HG03139 (cell line): Measurements from ENCODE around the gene PHF3.

Experiments
- ATAC-seq: cut with Tn5 transposase; IDR thresholded peaks from one replicate; pipeline ENCODE4 v1.9.1; 2021; ENCODE audit not compliant: unreplicated experiment

PHF3 gene, protein sequence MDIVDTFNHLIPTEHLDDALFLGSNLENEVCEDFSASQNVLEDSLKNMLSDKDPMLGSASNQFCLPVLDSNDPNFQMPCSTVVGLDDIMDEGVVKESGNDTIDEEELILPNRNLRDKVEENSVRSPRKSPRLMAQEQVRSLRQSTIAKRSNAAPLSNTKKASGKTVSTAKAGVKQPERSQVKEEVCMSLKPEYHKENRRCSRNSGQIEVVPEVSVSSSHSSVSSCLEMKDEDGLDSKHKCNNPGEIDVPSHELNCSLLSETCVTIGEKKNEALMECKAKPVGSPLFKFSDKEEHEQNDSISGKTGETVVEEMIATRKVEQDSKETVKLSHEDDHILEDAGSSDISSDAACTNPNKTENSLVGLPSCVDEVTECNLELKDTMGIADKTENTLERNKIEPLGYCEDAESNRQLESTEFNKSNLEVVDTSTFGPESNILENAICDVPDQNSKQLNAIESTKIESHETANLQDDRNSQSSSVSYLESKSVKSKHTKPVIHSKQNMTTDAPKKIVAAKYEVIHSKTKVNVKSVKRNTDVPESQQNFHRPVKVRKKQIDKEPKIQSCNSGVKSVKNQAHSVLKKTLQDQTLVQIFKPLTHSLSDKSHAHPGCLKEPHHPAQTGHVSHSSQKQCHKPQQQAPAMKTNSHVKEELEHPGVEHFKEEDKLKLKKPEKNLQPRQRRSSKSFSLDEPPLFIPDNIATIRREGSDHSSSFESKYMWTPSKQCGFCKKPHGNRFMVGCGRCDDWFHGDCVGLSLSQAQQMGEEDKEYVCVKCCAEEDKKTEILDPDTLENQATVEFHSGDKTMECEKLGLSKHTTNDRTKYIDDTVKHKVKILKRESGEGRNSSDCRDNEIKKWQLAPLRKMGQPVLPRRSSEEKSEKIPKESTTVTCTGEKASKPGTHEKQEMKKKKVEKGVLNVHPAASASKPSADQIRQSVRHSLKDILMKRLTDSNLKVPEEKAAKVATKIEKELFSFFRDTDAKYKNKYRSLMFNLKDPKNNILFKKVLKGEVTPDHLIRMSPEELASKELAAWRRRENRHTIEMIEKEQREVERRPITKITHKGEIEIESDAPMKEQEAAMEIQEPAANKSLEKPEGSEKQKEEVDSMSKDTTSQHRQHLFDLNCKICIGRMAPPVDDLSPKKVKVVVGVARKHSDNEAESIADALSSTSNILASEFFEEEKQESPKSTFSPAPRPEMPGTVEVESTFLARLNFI (N-terminal part only)

DNA sequence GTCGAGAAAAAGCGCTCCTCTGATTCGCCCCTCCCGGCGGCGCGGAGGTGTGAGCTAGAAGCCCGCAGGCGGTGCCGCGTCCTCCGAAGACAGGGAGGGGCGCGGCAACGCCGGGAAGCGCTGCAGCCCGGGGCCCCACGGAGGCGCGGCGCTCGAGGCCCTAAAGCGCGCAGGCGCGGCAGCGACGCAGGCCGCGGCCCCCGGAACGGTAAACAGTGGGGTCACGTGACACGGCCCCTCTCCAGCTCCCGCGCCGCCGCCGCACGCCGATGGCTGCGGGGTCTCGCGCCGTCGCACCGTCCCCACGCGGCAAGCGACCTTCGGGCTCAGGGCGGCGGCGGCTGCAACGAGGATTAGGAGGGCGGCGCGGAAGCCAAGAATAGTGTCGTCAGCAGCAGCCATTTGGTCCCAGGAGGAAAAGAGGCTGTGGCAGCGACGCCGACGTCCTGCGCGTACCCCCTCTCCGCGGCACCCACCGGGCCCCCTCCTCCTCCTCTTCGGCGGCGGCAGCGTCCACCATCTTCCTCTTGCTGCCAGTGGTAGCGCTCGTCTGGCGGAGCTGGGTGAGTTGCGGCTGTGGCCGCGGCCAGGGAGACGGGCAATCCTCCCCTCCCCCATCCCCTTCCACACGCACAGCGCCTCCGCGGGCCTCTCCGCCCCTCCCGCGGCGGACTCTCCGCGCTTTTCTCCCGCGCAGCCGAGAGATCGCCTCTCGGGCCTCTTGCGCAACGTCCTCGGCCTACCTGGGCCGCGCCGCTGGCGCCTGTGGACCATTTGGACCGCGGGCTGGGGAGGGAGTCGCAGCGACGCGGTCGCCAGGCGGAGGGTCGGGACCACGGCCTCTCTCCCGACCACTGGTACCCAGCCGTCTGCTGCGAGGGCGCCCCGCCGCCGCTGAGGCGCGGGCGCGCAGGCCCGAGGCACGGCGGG is at the start of gene PHF3:
TSS of gene PHF3 (plus strand) at position 215 of the 930 bp plus-strand sequence. CDS start 10,750 bp downstream, outside the sequence.
- ATAC-seq, result peak; percentile 82

DNA sequence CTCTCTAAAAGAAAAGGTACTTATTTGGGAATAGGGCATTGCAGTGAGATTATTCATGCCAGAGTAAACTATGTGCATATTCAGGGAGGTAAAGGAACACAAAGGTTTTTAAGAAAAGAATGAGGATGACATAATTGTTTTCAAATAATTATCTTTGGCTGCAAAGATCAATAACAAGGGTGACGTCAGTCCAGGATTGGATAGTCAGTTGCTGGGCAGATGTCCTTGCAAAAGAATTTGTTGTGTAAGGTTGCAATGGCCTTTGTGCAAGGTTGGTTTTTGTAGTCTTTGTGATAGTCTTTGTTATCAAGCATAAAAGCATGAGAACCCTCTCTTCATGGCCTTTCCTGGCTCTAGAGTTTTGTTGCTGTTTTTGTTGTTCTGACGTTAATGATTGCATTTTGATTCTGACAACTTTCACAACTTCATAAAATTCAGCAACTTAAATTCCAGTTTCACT is 45.6 kb upstream of the PHF3 start:
- ATAC-seq, result no peak

DNA sequence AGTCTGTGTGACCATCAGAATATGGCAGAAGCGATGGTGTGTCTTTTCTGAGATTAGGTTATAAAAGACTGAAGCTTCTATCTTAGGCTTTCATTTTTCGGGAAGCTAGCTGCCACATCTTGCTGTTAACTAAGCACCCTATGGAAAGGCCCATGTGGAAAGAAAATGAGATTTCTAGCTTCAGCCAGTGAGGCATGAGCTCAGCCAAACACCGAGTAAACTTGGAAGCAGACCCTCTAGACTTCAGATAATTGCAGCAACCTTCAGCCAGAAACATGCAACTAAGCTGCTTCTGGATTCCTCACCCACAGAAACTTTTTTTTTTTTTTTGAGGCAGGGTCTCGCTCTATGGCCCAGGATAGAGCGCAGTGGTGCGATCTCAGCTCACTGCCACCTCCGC is 42.7 kb upstream of the PHF3 start:
- no peak for ATAC-seq

DNA sequence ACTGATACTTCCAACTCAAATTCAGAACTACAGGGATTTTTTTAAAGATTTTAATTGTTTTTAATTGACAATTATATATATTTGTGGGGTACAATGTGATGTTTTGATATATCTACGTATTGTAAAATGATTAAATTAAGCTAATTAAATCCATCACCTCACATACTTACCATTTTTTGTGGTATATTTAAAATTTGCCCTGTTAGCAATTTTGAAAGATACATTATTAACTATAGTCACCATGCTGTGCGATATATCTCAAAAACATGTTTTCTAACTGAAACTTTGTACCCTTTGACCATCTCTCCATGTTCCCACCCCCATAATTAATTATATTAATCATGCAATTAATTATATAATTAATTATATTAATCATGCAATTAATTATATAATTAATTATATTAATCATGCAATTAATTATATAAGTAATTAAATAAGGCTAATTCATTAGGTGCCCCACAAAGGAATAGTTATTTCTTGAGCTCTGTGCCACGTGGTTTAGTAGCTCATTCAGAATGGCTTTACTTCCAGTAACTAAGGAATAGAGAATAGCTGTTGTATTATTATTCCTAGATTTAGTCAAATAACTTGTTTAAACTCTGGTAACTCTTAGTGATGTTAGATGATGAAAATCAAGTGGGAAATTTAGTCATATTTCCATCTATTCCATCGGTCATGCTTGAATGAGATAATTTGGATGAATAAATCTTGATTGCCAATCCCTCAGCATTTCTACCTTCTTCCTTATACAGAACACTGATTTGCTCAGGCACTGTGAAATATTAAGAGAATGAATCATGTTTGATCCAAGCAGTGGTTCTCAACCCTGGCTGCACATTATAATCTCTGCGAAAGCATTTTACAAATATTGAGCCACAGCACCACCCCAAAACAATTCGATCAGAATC is 38.2 kb upstream of the PHF3 start:
- no peak for ATAC-seq

DNA sequence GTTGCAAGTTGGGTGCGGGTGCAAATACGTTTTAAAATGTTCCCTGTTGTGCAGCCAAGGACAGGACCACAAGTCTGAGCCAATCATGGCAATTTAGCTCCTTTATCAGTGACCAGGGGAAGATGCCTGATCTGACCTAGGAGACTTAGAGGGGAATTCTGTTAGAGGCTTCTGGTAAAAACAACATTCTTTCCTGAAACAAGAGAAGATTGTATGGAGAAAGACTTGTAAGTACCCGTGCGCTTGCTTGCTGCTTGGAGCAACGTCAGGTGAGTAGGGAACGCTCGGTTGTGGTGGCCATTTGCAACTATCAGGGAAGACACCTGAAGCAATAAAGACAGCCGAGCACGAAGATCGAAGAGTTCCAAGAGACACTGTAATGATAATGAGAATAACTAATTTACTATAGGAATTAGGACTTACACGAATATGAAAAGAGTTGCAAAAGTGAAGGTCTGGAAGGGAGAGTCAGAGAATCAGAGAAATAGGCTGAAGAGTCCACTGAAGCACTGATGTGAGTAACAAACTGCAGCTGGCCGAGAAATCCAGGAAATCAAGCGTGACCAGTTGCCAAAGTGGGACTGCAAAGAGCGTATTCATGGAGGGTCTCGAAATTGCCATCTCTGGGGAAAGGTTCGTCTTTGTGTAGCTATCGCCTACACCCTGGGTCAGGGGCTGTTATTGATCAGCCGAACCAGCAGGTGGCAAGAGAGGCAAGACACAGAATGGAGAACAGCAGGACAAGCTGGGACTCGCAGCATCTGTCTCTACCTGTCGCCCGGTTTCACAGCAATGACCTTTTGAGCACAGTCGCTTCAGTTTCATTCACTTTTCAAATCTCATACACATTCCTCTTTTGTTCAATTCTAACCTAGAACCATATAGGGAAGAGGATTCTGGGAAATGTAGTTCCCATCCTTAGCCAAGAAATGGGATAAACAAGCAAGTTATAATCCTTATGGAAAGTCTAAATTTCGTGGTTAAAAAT is 37.3 kb upstream of the PHF3 start:
- ATAC-seq, result peak; percentile 100

DNA sequence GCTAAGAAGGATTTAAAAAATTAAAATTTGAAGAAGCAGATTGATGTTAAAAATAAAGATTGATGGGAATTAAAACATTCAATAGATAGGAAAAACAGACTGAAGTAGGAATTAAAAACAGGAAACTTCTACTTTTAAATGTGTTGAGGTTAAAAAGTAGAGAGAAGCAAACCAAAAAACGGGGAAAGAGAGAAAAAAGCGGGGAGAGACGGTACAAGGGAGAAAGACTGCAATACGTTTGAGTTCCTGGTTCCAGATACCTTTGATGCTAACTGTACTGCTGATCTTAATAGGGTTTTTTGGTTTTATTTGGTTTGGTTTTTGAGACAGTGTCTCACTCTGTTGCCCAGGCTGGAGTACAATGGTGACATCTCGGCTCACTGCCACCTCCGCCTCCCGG is 36.4 kb upstream of the PHF3 start:
- ATAC-seq, result no peak

DNA sequence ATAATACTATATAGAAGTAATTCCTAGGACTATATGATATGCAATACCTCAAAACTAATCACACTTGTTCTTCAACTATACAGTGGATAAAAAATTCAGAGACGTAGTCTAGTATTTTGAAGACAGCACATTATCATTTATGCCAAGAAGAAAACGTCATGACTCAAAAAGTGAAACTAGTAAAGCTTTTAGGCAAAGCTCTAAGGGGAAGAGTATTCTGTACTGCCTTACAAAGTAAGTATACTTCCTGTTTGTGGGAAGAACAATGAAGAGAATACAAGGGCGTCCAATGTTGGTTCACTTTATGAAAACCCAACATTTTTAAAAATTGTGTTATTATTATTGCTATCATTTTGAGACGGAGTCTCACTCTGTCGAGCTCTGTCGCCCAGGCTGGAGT is 35.5 kb upstream of the PHF3 start:
- no peak for ATAC-seq

DNA sequence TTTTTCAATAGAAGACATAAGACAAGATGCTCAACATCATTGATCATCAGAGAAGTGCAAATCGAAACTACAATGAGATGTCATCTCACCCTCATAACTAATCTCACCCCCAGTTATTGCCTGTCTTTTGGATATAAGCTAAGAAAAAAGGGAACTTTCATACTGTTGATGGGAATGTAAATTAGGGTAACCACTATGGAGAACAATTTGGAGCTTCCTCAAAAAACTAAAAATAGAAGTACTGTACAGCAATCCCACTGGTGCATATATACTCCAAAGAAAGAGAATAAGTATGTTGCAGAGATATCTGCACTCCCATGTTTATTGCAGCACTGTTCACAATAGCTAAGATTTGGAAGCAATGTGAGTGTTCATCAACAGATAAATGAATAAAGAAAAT is 26.4 kb upstream of the PHF3 start:
- no peak for ATAC-seq

DNA sequence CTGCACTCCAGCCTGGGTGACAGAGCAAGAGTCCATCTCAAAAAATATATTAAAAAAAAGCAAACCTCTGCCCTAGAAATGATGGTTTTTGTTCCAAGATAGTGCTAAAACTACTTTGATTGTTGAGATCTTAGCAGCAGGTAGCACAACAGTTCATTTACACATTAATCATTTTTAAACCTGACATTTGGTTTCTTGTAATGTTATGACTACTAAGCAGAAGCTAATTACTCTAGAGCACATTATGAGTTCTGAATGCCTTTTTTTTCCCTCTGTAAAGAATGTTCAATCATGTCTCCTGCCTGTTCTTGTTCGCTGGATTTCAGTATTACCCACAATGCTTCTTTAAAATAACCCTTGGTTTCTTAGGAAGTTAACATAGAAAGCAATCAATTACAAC is 24.7 kb upstream of the PHF3 start:
- ATAC-seq, result no peak

DNA sequence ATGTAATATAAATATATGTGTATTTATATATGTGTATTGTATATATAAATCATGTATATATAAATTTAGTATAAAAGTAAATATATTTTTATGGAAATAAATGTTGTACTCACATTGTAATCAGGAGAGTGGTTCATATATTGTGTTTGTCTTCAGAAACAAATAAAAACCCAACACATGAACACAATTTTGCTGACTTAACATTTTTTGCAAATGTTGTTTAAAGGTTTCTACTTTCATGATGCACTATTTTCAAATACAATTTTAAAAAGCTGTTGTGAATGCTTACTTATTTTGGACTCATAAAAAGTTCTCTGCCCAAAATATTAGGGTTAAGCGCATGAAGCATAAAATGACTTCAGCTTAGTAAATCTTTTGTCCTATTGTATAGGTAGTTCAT is 24.0 kb upstream of the PHF3 start:
- ATAC-seq, result no peak

DNA sequence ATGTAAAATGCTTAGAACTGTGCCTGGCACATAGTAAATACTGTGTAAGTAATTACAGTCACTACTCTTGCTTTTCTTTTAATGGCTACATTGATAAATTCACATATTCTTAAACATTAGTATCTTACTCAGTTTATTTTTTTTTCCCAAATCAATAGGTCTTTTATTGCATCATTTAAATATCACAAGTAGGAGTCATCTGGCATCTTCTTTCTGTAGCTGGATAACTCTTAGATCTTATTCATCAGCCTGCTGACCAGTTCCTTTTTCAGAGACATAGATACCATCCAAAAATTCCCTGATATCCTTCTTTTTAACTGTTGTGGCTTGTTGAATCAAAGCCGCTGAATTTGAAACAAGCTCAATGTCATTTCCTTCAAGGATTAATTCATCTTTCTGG is 20.0 kb upstream of the PHF3 start:
- ATAC-seq, result no peak

DNA sequence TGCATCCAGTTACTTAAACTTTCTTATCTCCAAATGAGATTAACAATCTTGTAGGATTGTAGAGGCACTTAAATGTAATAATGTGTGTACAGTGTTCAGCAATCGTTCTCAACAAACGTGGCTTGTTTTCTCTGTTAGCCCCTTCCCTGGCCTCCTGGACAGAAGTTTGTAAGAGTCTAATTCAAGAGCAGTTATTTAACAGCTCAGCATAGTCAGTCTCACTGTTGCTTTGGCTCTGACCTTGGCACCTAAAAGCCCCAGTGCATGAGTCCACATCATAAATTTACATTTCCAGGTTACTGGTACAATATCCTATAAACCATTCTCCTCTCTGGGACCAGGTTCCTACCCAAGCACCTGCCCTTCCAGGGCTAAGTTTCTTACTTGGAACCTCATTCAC is 11.5 kb upstream of the PHF3 start:
- ATAC-seq, result no peak

DNA sequence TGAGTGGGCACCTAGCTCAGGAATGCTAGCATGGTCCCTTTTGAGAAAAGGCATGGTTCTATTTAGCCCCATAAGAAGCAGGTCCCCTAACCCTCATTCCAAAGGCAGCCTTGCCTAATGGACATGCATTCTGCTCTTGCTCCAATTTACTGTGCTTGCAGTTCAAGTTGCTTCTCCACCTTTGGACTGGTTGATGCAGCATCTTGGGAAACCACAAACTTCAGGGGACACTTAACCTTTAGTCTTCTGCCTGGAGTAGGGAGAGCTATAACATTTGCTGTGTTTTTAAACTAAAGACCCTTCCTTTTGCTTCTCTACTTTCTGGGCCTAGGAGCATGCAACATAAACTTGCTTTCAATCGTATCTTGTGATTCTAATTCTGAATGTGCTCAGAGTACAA is 5.1 kb upstream of the PHF3 start:
- no peak for ATAC-seq

DNA sequence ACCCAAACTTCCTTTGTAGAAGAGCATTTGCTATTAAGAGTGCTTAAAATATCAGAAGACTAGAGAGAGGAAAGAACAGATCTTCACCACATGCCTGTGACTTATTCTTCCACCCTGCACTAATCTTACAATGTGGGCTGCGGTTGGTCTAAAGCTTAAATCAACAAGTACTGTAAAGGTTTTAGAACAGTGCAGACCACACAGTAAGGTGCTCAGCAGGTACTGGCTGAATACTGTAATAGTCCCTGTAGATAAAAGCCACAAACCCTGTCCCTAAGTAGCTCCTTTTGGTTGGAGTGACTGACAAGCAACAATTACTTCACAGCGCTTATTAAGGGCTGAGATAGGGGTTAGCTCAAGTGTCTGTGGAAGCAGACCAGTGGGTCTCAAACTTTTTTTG is 972 bp upstream of the PHF3 start:
- no peak for ATAC-seq

DNA sequence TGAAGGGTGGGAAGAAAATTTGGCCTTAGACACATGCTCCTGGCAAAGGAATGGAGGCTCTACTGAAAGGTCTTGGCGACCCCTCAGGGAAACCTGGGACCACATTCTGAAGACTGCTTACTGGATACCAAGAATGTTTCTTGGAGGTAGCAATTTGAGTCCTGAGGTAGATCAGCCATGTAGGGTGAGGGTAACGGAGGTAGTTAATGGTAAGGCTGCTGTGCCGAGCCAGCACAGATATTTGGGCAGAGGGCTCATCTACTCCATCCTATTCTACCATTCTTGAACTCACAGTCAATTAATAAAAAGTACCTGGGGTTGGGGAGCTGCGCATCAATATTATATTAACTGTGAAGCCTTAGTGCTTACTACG is 401 bp upstream of the PHF3 start:
- peak; percentile 24 for ATAC-seq

DNA sequence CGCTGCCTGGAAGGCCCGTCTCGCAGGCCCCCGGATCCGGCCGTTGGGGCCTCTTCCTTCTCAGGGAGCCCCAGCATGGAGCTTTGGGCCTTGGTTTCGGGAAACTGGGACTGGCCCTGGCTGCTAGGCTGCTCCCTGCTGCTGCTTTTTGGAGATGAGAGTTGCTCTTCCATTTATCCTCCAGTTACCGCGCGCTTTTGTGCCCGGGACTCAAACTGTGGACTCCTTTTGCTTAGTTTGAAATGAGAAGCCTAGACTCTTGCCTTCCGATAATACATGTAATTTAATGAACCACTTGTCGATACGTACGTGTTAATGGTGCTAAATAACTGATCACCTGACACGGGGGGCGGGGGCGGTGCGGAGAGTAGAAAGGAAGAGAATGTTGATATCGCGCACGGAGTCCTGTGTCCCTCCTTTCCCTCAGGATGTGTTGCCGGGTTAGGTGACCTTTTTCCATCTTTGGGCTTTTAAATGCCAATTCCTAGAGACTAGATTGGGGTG is 968 bp downstream of the PHF3 start:
- ATAC-seq, result peak; percentile 6

DNA sequence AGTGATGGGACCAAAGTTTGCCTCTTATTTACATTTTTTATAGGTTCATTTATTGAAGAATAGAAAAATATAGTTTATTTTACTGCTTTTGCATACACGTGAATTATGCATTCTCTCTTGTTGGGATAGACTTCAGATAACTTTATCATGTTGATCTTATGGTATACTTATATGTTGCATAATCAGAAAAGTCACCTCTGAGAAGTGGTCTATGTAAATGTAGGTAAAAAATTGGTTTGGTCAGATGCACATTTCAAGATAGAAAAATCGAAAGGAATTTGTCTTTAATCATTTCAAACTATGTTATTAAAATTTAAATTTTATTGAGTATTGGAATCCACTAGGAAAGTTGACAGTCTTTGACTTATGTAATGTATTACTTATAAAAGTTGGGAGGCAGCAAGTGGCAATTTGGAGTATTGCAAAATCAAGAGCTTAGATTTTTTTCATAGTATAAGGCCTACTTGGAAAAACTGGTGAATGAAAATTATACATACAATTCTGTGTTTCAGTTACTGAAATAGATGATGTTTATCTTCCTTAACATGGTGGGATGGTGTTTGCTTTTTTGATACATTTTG is 2.4 kb downstream of the PHF3 start:
- ATAC-seq, result no peak

DNA sequence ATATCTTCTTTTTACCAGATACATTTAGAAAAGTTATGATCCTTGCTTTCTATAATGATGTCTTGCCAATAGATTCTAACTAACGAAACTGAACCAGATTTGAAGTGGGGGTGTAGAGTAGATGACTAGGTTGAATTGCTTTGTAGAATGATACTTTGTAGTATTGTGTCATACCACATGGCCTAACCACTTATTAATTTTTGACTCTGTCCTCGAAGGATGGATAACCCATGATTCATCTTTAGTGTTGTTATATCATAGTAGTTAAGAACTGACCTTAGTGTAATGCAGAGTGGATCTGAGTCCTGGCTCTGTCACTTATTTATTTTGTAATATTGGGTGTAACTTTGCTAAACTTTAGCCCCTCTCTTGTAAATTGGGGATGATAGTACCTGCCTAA is 4.5 kb downstream of the PHF3 start:
- no peak for ATAC-seq
